Measurements from ENCODE around the gene GDI2. TPM values are rescaled to one million over a fixed set of nuclear protein-coding genes. Genes with fewer than 3 reads are reported as not detected.
A peak's percentile ranks its signal among the peaks of the same experiment; 100 is the strongest.

Gene GDI2
- total and polyA plus RNA-seq, 2 of the 13 experiments (the other 11 are each of a cell fraction or from before 2014, with no cell fraction given): 153 to 477 TPM

DNA sequence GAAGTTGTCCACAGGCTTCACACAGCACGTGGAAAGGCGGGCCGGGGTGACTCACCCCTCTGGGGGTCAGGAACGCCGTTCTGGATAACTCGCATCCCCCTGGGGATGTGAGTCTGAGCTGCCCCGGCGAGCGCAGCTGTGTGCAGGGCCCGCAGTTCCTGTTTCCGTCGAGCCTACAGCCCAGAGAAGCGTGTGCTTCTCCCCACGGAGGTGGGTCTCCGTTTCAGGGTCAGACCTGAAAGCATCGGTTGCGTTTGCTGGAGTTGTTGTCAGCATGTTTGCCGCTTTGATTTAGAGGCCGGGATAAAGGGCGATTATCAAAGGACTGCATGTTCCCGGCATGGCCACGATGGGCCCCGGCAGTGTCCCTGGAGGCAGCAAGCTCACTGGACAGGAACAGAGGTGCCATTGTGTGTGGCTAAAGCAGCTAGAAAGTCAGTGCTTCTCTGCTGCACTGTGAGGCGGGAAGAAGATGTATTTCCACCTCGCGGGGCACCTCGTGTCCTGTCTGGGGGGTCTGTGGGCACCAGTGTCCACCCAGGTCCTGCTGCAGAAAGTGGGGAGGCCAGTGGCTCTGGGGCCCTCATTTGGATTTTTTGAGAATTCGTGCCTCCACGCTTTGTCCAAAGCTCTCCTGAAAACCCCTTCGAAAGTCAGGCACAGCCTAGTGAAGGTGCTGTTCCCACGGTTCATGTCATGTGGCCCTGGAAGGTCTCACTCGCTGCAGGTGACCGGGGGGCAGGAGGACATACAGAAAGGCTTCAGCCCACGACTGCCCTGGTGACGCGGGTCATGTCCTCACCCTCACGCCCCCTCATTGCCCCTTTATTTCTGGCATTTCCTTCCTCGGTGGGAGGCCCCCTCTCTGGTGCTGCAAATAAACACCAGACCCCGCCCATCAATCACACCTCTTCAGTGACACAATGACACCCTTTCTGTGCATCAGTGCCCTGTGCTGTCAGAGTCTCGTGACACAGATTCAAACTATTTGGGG, 27.4 kb upstream of the GDI2 start (continued):
- TF ChIP-seq, protein P1, sequence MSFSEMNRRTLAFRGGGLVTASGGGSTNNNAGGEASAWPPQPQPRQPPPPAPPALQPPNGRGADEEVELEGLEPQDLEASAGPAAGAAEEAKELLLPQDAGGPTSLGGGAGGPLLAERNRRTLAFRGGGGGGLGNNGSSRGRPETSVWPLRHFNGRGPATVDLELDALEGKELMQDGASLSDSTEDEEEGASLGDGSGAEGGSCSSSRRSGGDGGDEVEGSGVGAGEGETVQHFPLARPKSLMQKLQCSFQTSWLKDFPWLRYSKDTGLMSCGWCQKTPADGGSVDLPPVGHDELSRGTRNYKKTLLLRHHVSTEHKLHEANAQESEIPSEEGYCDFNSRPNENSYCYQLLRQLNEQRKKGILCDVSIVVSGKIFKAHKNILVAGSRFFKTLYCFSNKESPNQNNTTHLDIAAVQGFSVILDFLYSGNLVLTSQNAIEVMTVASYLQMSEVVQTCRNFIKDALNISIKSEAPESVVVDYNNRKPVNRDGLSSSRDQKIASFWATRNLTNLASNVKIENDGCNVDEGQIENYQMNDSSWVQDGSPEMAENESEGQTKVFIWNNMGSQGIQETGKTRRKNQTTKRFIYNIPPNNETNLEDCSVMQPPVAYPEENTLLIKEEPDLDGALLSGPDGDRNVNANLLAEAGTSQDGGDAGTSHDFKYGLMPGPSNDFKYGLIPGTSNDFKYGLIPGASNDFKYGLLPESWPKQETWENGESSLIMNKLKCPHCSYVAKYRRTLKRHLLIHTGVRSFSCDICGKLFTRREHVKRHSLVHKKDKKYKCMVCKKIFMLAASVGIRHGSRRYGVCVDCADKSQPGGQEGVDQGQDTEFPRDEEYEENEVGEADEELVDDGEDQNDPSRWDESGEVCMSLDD (CRISPR knock-in tag; IDR thresholded peaks at IDR 0.05; ENCODE audit: borderline replicate concordance): 0 out of 2 replicates have a peak, but pooled peaks have one; percentile 46
- peak; percentile 40; the same call in 1 of the 2 replicates for TF ChIP-seq TFAP4 (IDR thresholded peaks at IDR 0.05; ENCODE audit: borderline replicate concordance, low read depth)
- TF ChIP-seq POLR2AphosphoS5 (IDR thresholded peaks at IDR 0.05; ENCODE audit: low read depth, low read length): 0 out of 2 replicates have a peak, but pooled peaks have one; percentile 22
- TF ChIP-seq LBX2 (CRISPR knock-in tag; IDR thresholded peaks at IDR 0.05; ENCODE audit: borderline replicate concordance): no peak
- peak; percentile 68; the same call in 1 of the 2 replicates for TF ChIP-seq PHF8 (CRISPR knock-in tag; IDR thresholded peaks at IDR 0.05)
- no peak for TF ChIP-seq CC2D1A (CRISPR knock-in tag; IDR thresholded peaks at IDR 0.05)
- TF ChIP-seq, protein P2, sequence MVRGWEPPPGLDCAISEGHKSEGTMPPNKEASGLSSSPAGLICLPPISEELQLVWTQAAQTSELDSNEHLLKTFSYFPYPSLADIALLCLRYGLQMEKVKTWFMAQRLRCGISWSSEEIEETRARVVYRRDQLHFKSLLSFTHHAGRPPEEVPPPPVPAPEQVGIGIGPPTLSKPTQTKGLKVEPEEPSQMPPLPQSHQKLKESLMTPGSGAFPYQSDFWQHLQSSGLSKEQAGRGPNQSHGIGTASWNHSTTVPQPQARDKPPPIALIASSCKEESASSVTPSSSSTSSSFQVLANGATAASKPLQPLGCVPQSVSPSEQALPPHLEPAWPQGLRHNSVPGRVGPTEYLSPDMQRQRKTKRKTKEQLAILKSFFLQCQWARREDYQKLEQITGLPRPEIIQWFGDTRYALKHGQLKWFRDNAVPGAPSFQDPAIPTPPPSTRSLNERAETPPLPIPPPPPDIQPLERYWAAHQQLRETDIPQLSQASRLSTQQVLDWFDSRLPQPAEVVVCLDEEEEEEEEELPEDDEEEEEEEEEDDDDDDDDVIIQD (CRISPR knock-in tag; IDR thresholded peaks at IDR 0.05; ENCODE audit: low read depth): 0 out of 2 replicates have a peak, but pooled peaks have one; percentile 37
- 0 out of 2 replicates have a peak, but pooled peaks have one; percentile 79 for TF ChIP-seq ZNF513 (CRISPR knock-in tag; conservative IDR thresholded peaks at IDR 0.05)
- peak; percentile 37; the same call in 1 of the 2 replicates for TF ChIP-seq RXRB (CRISPR knock-in tag; IDR thresholded peaks at IDR 0.05; ENCODE audit: borderline replicate concordance)
- no peak for TF ChIP-seq ZNF234 (CRISPR knock-in tag; conservative IDR thresholded peaks at IDR 0.05)
- no peak for TF ChIP-seq CBX1 (IDR thresholded peaks at IDR 0.05; ENCODE audit: low read depth)
- TF ChIP-seq MIER3 (CRISPR knock-in tag; IDR thresholded peaks at IDR 0.05; ENCODE audit: borderline replicate concordance): no peak
- TF ChIP-seq HDAC1 (CRISPR knock-in tag; IDR thresholded peaks at IDR 0.05): peak; percentile 30; the same call in 1 of the 2 replicates
- TF ChIP-seq ZNF567 (CRISPR knock-in tag; IDR thresholded peaks at IDR 0.05; ENCODE audit: borderline replicate concordance): 0 out of 2 replicates have a peak, but pooled peaks have one; percentile 64
- TF ChIP-seq, protein P3, sequence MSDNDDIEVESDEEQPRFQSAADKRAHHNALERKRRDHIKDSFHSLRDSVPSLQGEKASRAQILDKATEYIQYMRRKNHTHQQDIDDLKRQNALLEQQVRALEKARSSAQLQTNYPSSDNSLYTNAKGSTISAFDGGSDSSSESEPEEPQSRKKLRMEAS (IDR thresholded peaks at IDR 0.05): peak; percentile 62
- TF ChIP-seq ZNF768 (CRISPR knock-in tag; IDR thresholded peaks at IDR 0.05): peak; percentile 39; the same call in 1 of the 2 replicates
- TF ChIP-seq ZNF644 (CRISPR knock-in tag; IDR thresholded peaks at IDR 0.05; ENCODE audit: low read depth): 0 out of 2 replicates have a peak, but pooled peaks have one; percentile 14
- TF ChIP-seq FIP1L1 (IDR thresholded peaks at IDR 0.05; ENCODE audit: borderline replicate concordance, insufficient read depth, low read depth, low read length): no peak
- TF ChIP-seq ZSCAN29 (CRISPR knock-in tag; conservative IDR thresholded peaks at IDR 0.05): 0 out of 2 replicates have a peak, but pooled peaks have one; percentile 48
- no peak for TF ChIP-seq GTF2F1 (IDR thresholded peaks at IDR 0.05; ENCODE audit: low read length)
- TF ChIP-seq MXI1 (IDR thresholded peaks at IDR 0.05; ENCODE audit: borderline replicate concordance, low read depth, low read length): 0 out of 3 replicates have a peak, but pooled peaks have one; percentile 5
